Measurements from ENCODE around the gene PFDN1. TPM values are rescaled to one million over a fixed set of nuclear protein-coding genes. Genes with fewer than 3 reads are reported as not detected.

Gene PFDN1
- total and polyA plus RNA-seq, 5 experiments from 2014 or later, result 24.8 to 132 (median 120) TPM

DNA sequence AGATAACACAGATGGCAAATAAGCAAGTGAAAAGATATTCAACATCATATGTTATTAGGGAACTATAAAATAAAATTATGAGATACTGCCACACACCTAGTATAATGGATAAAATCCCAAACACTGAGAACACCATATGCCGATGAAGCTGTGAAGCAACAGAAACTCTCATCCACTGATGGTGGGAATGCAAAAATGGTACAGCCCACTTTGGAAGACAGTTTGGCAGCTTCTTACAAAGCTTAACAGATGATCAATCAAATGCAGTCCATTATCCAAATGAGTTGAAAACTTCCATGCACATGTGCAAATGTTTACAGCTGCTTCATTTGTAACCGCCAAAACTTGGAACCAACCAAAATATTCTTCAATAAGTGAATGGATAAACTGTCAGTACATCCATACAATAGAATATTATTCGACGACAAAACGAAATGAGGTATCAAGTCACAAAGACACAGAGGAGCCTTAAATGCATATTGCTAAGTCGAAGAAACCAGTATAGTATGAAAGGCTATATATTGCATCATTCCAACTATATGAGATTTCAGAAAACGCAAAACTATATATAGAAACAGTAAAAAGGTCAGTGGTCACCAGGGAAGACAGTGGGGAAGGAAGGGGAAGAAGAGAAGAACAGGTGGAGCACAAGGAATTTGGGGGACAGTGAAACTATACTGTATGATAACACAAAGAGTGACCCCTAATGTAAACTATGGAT, 14.9 kb downstream of the PFDN1 start:
- H3K36me3 Mint-ChIP-seq, result peaks cover 0 to 19% (median 0%) of the 10 kb centered on the region in 3 donors
- peaks cover 17 to 44% (median 30%) of the 10 kb centered on the region in 4 donors for H3K4me1 Mint-ChIP-seq
- no peaks in the 10 kb centered on the region for H3K9me3 Mint-ChIP-seq
- H3K27ac Mint-ChIP-seq, result no peak overlapping the region
- POLR2A ChIA-PET, result interaction anchor here (0.6 kb wide), 1 partner anchor 115 kb away, joined by 3 read pairs; no protein-coding TSS in a partner anchor
- ATAC-seq (no peak), DNase-seq (no peak)
- H3K27me3 Mint-ChIP-seq, result no peaks in the 10 kb centered on the region
- no peak overlapping the region for H3K4me3 Mint-ChIP-seq

DNA sequence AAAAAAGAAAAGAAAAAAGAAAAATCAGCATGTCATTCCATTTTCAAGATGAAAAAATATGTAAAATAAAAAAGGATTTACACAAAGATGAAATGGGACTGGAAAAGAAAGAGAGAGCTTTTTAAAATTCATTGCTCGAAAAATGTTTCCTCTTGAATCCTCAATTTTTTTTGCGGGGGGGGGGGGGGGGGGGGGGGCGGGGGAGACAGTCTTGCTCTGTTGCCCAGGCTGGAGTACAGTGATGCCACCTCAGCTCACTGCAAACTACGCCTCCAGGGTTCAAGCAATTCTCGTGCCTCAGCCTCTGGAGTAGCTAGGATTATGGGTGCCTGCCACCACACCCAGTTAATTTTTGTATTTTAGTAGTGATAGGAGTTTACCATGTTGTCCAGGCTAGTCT, 16.5 kb downstream of the PFDN1 start:
- Mint-ChIP-seq H3K36me3 (peaks cover 0 to 16% (median 0%) of the 10 kb centered on the region in 3 donors), H3K27ac (no peak overlapping the region), H3K27me3 (no peaks in the 10 kb centered on the region), H3K9me3 (no peaks in the 10 kb centered on the region), H3K4me1 (peaks cover 17 to 42% (median 25%) of the 10 kb centered on the region in 4 donors), H3K4me3 (no peak overlapping the region)
- ATAC-seq, result no peak
- no peak for DNase-seq
- POLR2A ChIA-PET, result no interaction called here

DNA sequence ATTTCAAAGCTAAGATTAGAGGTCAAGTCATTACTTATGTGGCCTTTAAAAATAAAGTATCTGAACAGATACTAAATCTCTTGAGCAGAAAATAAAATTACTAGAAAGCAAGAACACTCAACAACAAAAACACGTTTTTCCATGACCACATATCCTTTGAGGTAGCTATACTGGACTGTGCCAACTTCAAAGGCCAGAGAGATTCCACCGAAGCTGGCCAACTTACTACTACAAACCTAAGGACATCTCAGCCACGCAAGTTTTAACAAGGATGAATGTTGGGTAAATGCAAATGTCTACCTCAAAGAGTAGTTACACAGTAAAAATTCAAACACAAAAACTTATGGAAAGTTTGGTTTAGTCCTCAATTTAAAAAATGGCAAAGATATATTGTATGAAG, 18.9 kb downstream of the PFDN1 start:
- no peaks in the 10 kb centered on the region for H3K27me3 Mint-ChIP-seq

DNA sequence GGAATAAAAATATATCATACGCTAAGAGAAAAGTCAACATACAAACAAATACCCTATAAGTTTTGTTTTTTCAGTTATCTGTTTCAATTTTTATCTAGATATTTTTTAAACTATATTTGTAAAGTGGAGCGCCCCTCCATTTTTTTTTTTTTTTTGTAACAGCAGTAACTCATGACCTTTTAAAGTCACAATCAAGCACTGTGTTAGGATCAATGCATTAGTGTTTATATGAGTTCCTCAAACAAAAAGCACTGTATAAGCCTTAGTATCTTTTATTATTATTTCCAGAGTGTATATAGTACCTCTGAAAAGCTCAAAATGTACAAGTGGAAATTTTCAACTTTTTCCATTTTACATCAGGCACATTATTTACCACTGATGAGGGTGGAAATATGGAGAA, 20.6 kb downstream of the PFDN1 start:
- Mint-ChIP-seq H3K27ac (no peak overlapping the region), H3K36me3 (peaks cover 0 to 28% (median 9%) of the 10 kb centered on the region in 3 donors), H3K27me3 (no peaks in the 10 kb centered on the region), H3K9me3 (no peaks in the 10 kb centered on the region), H3K4me3 (no peak overlapping the region), H3K4me1 (peaks cover 0 to 28% (median 7%) of the 10 kb centered on the region in 4 donors)
- no peak for ATAC-seq
- POLR2A ChIA-PET, result no interaction called here
- no peak for DNase-seq

More for the DNA sequence above, 18.9 kb downstream of the PFDN1 start:
- DNase-seq, result no peak
- Mint-ChIP-seq H3K9me3 (no peaks in the 10 kb centered on the region), H3K4me1 (peaks cover 0 to 34% (median 11%) of the 10 kb centered on the region in 4 donors), H3K27ac (no peak overlapping the region), H3K4me3 (no peak overlapping the region), H3K36me3 (peaks cover 0 to 19% (median 0%) of the 10 kb centered on the region in 3 donors)
- ATAC-seq, result no peak
- POLR2A ChIA-PET, result no interaction called here

DNA sequence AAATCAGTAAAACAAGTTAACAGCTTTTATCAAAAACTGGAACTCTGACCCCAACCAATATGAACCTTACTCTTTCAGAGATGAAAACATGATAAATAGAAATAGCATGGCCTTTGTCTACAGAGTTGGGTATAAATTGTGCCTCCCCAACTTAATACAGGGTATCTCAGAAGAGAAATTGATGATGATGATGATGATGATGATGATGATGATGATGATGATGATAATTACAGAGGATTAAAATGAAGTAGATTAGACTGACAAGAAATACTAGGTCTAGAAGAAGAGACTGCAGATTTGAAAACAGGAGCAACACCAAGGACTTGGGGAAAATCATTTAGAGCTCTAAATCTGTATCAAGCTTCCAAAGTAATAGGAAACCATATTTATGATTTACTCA, 27.1 kb downstream of the PFDN1 start:
- H3K4me3 Mint-ChIP-seq, result no peak overlapping the region
- peaks cover 7 to 16% (median 14%) of the 10 kb centered on the region in 4 donors for H3K4me1 Mint-ChIP-seq
- DNase-seq, result no peak
- POLR2A ChIA-PET, result no interaction called here
- H3K9me3 Mint-ChIP-seq, result no peaks in the 10 kb centered on the region
- H3K27me3 Mint-ChIP-seq, result no peaks in the 10 kb centered on the region
- H3K36me3 Mint-ChIP-seq, result peaks cover 4 to 51% (median 18%) of the 10 kb centered on the region in 3 donors
- ATAC-seq, result no peak
- H3K27ac Mint-ChIP-seq, result no peak overlapping the region

DNA sequence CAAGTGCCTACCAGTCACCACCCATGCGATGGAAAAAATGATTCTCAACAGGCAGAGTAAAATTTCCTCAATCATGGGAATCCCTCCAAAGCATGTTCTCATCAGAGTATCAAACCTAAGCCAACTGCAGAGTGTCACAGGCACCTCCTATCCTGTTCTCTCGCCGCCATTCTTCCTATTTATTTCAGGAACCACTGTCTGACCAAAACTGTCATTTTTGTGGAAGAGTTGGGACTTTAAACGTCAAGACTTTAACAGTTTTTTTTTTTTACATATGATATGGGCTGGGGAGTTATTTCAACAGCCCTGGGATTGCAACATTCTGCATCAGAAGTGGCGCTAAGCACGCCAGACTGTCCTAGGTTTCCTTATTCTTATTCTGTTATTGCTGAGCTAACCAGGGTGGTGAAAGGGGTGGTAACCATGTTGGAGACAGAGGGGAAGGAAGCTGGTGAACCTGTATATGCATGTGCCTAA, 29.5 kb downstream of the PFDN1 start:
- no peaks in the 10 kb centered on the region for H3K9me3 Mint-ChIP-seq
- H3K27ac Mint-ChIP-seq, result peak overlapping the region in 1 of 10 donors; percentile 44
- no peaks in the 10 kb centered on the region for H3K27me3 Mint-ChIP-seq
- H3K36me3 Mint-ChIP-seq, result peaks cover 4 to 39% (median 18%) of the 10 kb centered on the region in 3 donors
- POLR2A ChIA-PET, result no interaction called here
- no peak overlapping the region for H3K4me3 Mint-ChIP-seq
- ATAC-seq (no peak), DNase-seq (no peak)
- peaks cover 10 to 16% (median 14%) of the 10 kb centered on the region in 4 donors for H3K4me1 Mint-ChIP-seq

DNA sequence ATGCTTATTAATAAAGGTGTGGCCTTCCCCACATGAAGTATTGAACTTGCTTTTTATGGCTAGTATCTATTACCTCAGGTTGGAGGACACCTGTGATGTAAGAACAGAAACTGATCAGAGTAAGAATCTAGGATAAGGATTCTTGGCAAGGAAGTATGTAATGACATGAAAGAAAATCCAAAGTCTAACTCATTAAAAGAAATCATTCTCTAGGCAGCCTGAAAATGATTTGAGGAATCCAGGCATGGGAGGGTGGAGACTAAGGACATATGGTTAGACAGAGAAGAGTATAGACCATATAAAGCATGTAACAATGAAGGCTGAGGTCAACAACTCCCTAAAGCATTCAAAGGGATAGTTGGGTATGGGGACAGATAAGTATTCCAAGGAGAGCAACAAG, 32.9 kb downstream of the PFDN1 start:
- ATAC-seq (no peak), DNase-seq (no peak)
- Mint-ChIP-seq H3K4me3 (no peak overlapping the region), H3K4me1 (peaks cover 26 to 41% (median 35%) of the 10 kb centered on the region in 4 donors), H3K27me3 (no peaks in the 10 kb centered on the region), H3K36me3 (peaks cover 0 to 15% (median 2%) of the 10 kb centered on the region in 3 donors), H3K27ac (no peak overlapping the region), H3K9me3 (no peaks in the 10 kb centered on the region)
- POLR2A ChIA-PET, result no interaction called here

DNA sequence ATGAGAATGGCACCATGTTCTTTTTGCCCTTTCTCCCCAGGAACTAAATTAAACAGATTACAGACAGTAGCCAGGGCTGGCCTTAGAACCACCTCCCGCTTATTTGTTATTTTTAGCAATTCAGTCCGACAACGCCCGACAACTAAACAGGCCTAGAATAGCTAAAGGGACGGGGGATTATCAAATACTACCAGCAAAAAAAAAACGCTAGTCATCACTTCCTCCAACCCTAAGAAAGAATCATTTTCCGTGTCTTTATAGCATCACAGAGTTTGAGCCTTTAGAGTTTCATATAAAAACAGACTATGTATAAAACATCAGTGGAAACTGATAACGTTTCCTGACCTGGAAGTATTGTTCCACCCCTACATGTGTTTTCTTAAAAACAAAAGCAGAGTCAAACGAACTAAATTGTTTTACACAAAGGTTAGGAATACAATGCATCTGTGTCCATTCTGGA, 35.3 kb downstream of the PFDN1 start:
- Mint-ChIP-seq H3K9me3 (no peaks in the 10 kb centered on the region), H3K4me1 (peaks cover 26 to 37% (median 33%) of the 10 kb centered on the region in 4 donors), H3K27ac (peak overlapping the region in 7 of 10 donors; percentile 36 to 87 (median 67)), H3K4me3 (peak overlapping the region in 9 of 10 donors; percentile 44 to 78 (median 59)), H3K27me3 (no peaks in the 10 kb centered on the region), H3K36me3 (peaks cover 0 to 8% (median 6%) of the 10 kb centered on the region in 3 donors)
- ATAC-seq (peak; percentile 8 to 28), DNase-seq (no peak)
- POLR2A ChIA-PET, result interaction anchor here (1.2 kb wide), 1 partner anchor 11 kb away, joined by 4 read pairs; no protein-coding TSS in a partner anchor

DNA sequence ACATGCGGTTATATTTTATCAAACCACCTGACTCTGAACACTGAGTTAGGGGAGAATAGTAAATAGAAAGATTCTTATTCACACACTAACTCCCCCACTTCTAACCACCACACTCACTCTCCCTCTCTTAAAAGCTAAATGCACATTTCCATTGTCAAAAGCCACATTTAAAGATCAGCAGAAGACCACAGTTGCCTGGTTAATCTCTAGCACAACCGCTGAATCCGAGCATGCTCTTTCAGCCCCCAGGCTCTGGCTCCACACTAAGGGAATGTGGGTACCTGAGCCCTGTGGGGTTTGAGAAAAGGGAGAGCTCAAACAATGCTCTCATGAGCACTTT, 35.7 kb downstream of the PFDN1 start:
- POLR2A ChIA-PET, result no interaction called here
- DNase-seq (peak in 3 of 10 donors; percentile 15 to 48 (median 31)), ATAC-seq (peak; percentile 74 to 80)
- Mint-ChIP-seq H3K27me3 (no peaks in the 10 kb centered on the region), H3K9me3 (no peaks in the 10 kb centered on the region), H3K27ac (peak overlapping the region in 9 of 10 donors; percentile 18 to 87 (median 61)), H3K36me3 (peaks cover 0 to 12% (median 9%) of the 10 kb centered on the region in 3 donors), H3K4me1 (peaks cover 29 to 41% (median 35%) of the 10 kb centered on the region in 4 donors), H3K4me3 (peak overlapping the region; percentile 25 to 78 (median 58))

DNA sequence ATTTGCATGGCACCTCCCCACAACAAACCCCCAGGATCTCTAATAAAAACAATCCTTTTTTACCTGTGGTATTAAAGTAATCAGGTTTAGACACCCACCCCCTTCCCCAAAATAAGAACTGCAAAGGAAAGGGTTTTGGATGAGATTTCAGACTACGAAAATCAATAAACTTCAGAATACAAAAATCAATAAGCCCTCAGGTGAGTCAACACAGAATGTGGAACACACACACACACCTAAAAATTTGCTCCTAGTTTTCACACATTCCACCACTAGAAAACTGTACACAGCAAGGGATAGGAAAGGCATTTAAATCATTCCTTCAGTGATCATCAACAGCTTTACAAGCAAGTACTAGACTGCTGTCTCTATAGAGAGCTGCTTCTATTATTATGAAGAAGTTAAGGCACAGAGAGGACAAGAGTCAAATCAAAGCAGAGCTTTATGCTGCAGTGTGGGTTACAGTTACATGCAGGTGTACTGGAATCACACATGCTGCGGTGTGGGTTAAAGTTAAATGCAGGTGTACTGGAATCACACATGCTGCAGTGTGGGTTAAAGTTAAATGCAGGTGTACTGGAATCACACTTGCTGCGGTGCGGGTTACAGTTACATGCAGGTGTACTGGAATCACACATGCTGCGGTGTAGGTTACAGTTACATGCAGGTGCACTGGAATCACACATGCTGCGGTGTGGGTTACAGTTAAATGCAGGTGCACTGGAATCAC, 36.3 kb downstream of the PFDN1 start:
- Mint-ChIP-seq H3K27me3 (no peaks in the 10 kb centered on the region), H3K9me3 (no peaks in the 10 kb centered on the region), H3K27ac (peak overlapping the region in 9 of 10 donors; percentile 18 to 87 (median 63)), H3K36me3 (peaks cover 0 to 13% (median 9%) of the 10 kb centered on the region in 3 donors), H3K4me3 (peak overlapping the region; percentile 25 to 78 (median 57)), H3K4me1 (peaks cover 31 to 42% (median 36%) of the 10 kb centered on the region in 4 donors)
- ATAC-seq (peak in 1 of 2 donors; percentile 49), DNase-seq (peak in 2 of 10 donors; percentile 8 to 13)
- POLR2A ChIA-PET, result no interaction called here

DNA sequence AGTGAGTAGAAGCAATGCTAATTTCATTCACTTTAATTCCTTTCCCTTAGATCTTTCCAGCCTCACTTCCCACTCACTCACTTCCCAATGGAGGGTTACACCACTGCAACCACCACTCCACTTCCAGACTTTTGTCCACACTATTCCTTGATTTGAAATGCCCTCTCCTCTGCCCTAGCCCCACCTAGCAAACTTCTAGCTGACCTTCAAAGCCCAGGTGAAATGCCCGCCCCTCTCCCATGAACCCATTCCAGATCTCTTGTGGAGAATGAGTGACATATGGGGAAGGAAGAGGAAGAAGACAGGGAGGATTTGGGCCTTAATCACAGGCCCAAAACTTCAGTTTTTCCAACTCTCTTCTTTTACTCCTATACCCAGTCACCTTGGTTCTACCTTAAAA, 37.1 kb downstream of the PFDN1 start:
- H3K36me3 Mint-ChIP-seq, result peaks cover 0 to 17% (median 9%) of the 10 kb centered on the region in 3 donors
- DNase-seq (no peak), ATAC-seq (no peak)
- H3K27me3 Mint-ChIP-seq, result no peaks in the 10 kb centered on the region
- POLR2A ChIA-PET, result no interaction called here
- H3K27ac Mint-ChIP-seq, result peak overlapping the region in 7 of 10 donors; percentile 7 to 78 (median 52)
- H3K9me3 Mint-ChIP-seq, result no peaks in the 10 kb centered on the region
- H3K4me3 Mint-ChIP-seq, result peak overlapping the region in 2 of 10 donors; percentile 49 to 78
- peaks cover 32 to 47% (median 38%) of the 10 kb centered on the region in 4 donors for H3K4me1 Mint-ChIP-seq

DNA sequence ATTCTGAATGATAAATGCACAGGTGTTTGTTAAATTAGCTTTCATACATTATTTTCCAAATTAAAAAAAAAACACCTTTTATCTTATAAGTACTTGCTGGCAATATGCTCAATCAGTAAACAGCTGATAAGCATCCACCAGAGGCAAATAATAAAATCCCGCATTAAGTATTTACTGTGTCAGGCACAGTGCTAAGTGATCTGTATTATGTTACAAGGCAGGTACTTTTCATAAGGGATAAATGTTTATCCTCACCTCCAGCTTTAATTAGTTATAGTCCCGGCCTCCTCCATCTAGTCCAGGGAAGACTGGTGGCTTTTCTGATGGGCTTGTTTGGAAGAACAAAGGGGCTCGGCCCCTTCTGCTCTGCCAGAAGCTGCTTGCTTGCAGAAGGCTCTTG, 40.1 kb downstream of the PFDN1 start:
- Mint-ChIP-seq H3K36me3 (peaks cover 0 to 37% (median 25%) of the 10 kb centered on the region in 3 donors), H3K27ac (no peak overlapping the region)
- POLR2A ChIA-PET, result no interaction called here

DNA sequence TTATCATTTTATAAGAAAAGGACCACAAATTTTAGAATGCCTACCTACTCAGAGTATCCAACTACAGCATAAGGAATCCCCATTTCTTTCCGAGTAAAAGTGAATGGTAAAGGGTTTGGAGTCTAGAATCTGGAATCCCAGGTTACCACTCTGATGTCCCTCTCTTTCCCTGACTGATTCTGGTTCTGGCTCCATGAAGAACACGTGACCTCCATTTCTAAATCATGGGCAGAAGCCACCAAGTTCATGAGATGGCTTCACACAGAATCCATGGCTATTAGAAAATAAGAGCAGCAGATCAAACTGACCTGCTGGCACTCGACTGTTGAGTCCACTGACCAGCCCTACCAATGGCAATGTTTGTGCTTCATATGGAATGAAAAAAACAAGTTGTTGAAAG, 40.7 kb downstream of the PFDN1 start:
- ATAC-seq, result no peak
- H3K27ac Mint-ChIP-seq, result no peak overlapping the region
- H3K27me3 Mint-ChIP-seq, result no peaks in the 10 kb centered on the region
- H3K4me3 Mint-ChIP-seq, result no peak overlapping the region
- POLR2A ChIA-PET, result no interaction called here
- peaks cover 0 to 43% (median 30%) of the 10 kb centered on the region in 3 donors for H3K36me3 Mint-ChIP-seq
- H3K9me3 Mint-ChIP-seq, result no peaks in the 10 kb centered on the region
- DNase-seq, result no peak
- H3K4me1 Mint-ChIP-seq, result peaks cover 32 to 53% (median 47%) of the 10 kb centered on the region in 4 donors

More for the DNA sequence above, 40.1 kb downstream of the PFDN1 start:
- H3K9me3 Mint-ChIP-seq, result no peaks in the 10 kb centered on the region
- DNase-seq (no peak), ATAC-seq (no peak)
- no peak overlapping the region for H3K4me3 Mint-ChIP-seq
- H3K27me3 Mint-ChIP-seq, result no peaks in the 10 kb centered on the region
- H3K4me1 Mint-ChIP-seq, result peaks cover 32 to 57% (median 49%) of the 10 kb centered on the region in 4 donors
